ENCODE results near the gene MTHFD1L. TPM values are rescaled to one million over a fixed set of nuclear protein-coding genes. Genes with fewer than 3 reads are reported as not detected.

MTHFD1L gene
- total RNA-seq, 6 experiments from 2014 or later: 67.5 to 88.7 (median 80.9) TPM

DNA sequence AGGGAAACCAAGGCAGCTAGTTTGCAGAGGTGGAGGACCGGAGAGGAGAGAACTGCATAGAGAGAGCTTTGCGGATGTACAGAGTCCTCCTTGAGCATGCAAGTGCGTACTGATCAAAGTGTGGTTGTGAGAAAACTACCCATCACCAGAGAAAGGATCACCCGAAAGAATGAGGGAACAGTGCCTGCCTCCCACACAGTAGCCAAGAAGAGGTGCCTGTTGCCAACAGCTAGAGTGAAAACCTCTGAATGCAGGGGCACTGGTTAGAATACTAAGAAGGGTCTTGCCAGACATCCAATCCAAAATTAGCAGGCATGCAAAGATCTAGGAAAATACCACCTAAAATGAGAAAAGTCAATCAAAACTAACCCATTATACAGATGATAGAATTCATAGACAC is 207.6 kb downstream of the MTHFD1L start:
- no peaks in the 10 kb centered on the region for H3K27me3 Mint-ChIP-seq (ENCODE audit: insufficient read depth)
- H3K9me3 Mint-ChIP-seq: no peaks in the 10 kb centered on the region
- H3K36me3 Mint-ChIP-seq (ENCODE audit: low read depth): peaks cover 54% of the 10 kb centered on the region
- no peak overlapping the region for H3K4me3 Mint-ChIP-seq
- DNase-seq: no peak
- peaks cover 51% of the 10 kb centered on the region for H3K4me1 Mint-ChIP-seq (ENCODE audit: low read depth)
- TF ChIP-seq, protein P1, sequence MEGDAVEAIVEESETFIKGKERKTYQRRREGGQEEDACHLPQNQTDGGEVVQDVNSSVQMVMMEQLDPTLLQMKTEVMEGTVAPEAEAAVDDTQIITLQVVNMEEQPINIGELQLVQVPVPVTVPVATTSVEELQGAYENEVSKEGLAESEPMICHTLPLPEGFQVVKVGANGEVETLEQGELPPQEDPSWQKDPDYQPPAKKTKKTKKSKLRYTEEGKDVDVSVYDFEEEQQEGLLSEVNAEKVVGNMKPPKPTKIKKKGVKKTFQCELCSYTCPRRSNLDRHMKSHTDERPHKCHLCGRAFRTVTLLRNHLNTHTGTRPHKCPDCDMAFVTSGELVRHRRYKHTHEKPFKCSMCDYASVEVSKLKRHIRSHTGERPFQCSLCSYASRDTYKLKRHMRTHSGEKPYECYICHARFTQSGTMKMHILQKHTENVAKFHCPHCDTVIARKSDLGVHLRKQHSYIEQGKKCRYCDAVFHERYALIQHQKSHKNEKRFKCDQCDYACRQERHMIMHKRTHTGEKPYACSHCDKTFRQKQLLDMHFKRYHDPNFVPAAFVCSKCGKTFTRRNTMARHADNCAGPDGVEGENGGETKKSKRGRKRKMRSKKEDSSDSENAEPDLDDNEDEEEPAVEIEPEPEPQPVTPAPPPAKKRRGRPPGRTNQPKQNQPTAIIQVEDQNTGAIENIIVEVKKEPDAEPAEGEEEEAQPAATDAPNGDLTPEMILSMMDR (IDR thresholded peaks at IDR 0.05): no peak
- H3K27ac Mint-ChIP-seq: no peak overlapping the region

DNA sequence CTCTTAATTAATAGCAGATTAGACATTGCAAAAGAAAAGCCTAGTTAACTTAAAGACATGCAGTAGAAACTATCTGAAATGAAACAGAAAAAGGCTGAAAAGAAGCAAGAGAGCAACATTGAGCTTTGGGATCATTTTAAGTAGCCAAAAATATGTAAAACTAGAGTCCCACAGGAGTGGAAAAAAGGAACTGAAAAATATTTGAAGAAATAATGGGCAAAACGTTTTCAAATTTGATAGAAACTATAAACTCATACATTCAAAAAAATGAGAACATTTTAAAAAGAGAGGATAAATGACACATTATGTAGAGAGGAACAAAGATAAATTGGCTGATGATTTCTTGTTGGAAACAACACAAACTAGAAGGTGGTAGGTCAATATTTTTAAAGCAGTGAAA is 208.2 kb downstream of the MTHFD1L start:
- Mint-ChIP-seq H3K4me1 (ENCODE audit: low read depth) (peaks cover 46% of the 10 kb centered on the region), H3K4me3 (no peak overlapping the region), H3K27ac (no peak overlapping the region), H3K9me3 (no peaks in the 10 kb centered on the region), H3K27me3 (ENCODE audit: insufficient read depth) (no peaks in the 10 kb centered on the region), H3K36me3 (ENCODE audit: low read depth) (peaks cover 56% of the 10 kb centered on the region)
- no peak for DNase-seq
- TF ChIP-seq, protein P1 (IDR thresholded peaks at IDR 0.05): no peak

DNA sequence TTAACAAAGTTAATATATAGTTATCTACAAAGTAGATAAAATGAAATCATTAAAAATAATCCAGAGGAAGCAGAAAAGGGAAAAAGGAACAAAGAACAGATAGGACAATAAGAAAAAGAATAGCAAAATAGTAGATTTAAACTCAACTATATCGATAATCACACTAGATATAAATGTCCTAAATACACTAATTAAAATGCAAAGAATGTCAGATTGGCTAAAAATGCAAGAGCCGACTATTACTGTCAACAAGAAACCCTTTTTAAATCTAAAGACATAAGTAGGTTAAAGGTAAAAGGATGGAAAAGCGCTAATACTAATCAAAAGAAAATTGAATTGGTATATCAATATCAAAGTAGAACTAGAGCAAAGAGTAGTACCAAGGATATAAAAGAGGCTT is 209.5 kb downstream of the MTHFD1L start:
- TF ChIP-seq, protein P1 (IDR thresholded peaks at IDR 0.05): no peak
- Mint-ChIP-seq H3K36me3 (ENCODE audit: low read depth) (peaks cover 63% of the 10 kb centered on the region), H3K4me1 (ENCODE audit: low read depth) (peaks cover 33% of the 10 kb centered on the region), H3K4me3 (no peak overlapping the region), H3K27me3 (ENCODE audit: insufficient read depth) (no peaks in the 10 kb centered on the region), H3K27ac (no peak overlapping the region), H3K9me3 (no peaks in the 10 kb centered on the region)
- DNase-seq: no peak

DNA sequence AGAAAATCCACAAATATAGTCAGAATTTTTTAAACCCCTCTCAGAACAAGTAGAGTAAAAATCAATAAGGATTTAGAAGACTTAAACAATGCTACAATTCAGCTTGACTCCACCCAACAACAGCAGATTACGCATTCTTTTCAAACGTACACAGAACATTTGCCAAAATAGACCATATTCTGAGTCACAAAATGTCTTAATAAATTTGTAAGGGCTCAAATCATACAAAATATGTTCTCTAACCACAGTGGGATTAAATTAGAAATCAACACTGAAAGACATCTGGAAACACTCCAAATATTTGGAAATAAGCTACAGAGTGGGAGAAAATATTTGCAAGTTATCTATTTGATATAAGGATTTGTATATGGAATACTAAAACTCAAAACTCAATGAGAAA is 210.0 kb downstream of the MTHFD1L start:
- Mint-ChIP-seq H3K9me3 (no peaks in the 10 kb centered on the region), H3K27ac (no peak overlapping the region), H3K36me3 (ENCODE audit: low read depth) (peaks cover 63% of the 10 kb centered on the region), H3K4me3 (no peak overlapping the region), H3K27me3 (ENCODE audit: insufficient read depth) (no peaks in the 10 kb centered on the region), H3K4me1 (ENCODE audit: low read depth) (peaks cover 28% of the 10 kb centered on the region)
- DNase-seq: no peak
- TF ChIP-seq, protein P1 (IDR thresholded peaks at IDR 0.05): no peak

DNA sequence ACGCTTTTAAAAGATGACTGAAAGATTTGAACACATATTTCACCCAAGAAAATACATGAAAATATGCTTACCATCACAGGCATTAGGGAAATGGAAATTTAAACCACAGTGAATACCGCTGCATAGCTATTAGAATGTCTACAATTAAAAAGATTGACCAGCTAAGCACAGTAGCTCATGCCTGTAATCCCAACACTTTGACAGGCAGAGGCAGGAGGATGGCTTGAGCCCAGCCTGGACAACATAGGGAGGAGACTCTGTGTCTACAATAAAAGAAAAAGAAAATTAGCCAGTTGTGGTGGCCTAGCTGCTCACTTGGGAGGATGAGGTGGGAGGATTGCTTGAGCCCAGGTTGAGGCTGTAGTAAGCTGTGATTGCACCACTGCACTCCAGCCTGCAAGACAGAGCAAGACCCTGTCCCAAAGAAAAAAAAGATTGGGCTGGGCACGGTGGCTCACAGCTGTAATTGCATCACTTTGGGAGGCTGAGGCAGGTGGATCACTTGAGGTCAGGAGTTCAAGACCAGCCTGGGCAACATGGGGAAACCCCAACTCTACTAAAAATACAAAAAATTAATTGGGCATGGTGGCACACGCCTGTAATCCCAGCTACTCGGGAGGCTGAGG is 210.5 kb downstream of the MTHFD1L start:
- H3K27ac Mint-ChIP-seq: no peak overlapping the region
- TF ChIP-seq, protein P1 (IDR thresholded peaks at IDR 0.05): no peak
- no peak overlapping the region for H3K4me3 Mint-ChIP-seq
- H3K36me3 Mint-ChIP-seq (ENCODE audit: low read depth): peaks cover 63% of the 10 kb centered on the region
- H3K4me1 Mint-ChIP-seq (ENCODE audit: low read depth): peaks cover 22% of the 10 kb centered on the region
- H3K9me3 Mint-ChIP-seq: no peaks in the 10 kb centered on the region
- no peak for DNase-seq
- H3K27me3 Mint-ChIP-seq (ENCODE audit: insufficient read depth): 0 out of 2 replicates have a peak, but pooled peaks cover 2% of the 10 kb centered on the region
